Large intestine (tissue), 3 donors: ENCODE results near the gene MAML3. TPM values are rescaled to one million over a fixed set of nuclear protein-coding genes. Genes with fewer than 3 reads are reported as not detected.
A peak's percentile ranks its signal among the peaks of the same experiment; 100 is the strongest.

Experiments used
- DNase-seq, 2 donors: peaks; one replicate each; pipeline versions ENCODE4 v3.0.0 to v3.0.0-alpha.2; 2013
- H3K27ac ChIP-seq: one replicate; pipeline ENCODE4 v1.5.1; 2013; ENCODE audit warnings: low read length
- H3K27me3 ChIP-seq: 2 replicates; pipeline ENCODE4 v1.6.1; 2013; ENCODE audit warnings: low read length; ENCODE audit not compliant: control insufficient read depth, insufficient read depth
- H3K36me3 ChIP-seq: 2 replicates; pipeline ENCODE4 v1.6.1; 2013; ENCODE audit warnings: low read length; ENCODE audit not compliant: control insufficient read depth, insufficient read depth
- H3K4me1 ChIP-seq: one replicate; pipeline ENCODE4 v1.6.1; 2013; ENCODE audit warnings: low read length; ENCODE audit not compliant: control insufficient read depth, insufficient read depth
- H3K4me3 ChIP-seq: one replicate; pipeline ENCODE4 v1.5.1; 2013; ENCODE audit warnings: low read length
- H3K9me3 ChIP-seq: one replicate; pipeline ENCODE4 v1.6.1; 2013; ENCODE audit warnings: mild to moderate bottlenecking, low read depth, low read length, moderate library complexity; ENCODE audit not compliant: control insufficient read depth
- WGBS: methylation state at CpG from one replicate; pipeline ENCODE4 v1.1.5; 2013; ENCODE audit warnings: low lambda C conversion rate; ENCODE audit not compliant: insufficient coverage; 5-methylcytosine and 5-hydroxymethylcytosine counted together
- polyA plus RNA-seq: library from polyadenylated mRNA; unstranded; fragments of 120-200 nt; gene quantifications from one replicate; pipeline ENCODE4 v1.2.1, GENCODE V29; 2013

The MAML3 gene
- polyA plus RNA-seq, 1 donor: 10.6 TPM

DNA sequence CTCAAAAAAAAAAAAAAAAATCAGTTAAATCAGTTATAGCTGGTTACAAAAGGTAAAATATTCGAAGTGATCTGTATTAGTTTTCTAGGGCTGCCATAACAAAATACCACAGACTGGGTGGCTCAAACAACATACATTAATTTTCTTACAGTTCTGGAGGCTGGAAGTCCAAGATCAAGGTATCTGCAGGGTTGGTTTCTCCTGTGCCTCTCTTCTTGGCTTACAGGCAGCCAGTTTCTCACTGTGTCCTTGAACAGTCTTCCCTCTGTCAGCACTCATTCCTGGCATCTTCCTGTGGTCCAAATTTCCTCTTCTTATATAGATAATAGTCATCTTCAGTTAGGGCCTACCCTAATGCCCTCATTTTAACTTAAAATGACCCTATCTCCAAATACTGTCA, 248.5 kb downstream of the MAML3 start:
- H3K27me3 ChIP-seq: no peaks in the 10 kb centered on the region
- no peak overlapping the region for H3K27ac ChIP-seq
- DNase-seq: no peak
- H3K4me1 ChIP-seq: no peaks in the 10 kb centered on the region
- no peak overlapping the region for H3K4me3 ChIP-seq
- WGBS: no CpG with 5 or more reads among the region's 1 CpG
- H3K36me3 ChIP-seq: no peaks in the 10 kb centered on the region
- no peaks in the 10 kb centered on the region for H3K9me3 ChIP-seq

DNA sequence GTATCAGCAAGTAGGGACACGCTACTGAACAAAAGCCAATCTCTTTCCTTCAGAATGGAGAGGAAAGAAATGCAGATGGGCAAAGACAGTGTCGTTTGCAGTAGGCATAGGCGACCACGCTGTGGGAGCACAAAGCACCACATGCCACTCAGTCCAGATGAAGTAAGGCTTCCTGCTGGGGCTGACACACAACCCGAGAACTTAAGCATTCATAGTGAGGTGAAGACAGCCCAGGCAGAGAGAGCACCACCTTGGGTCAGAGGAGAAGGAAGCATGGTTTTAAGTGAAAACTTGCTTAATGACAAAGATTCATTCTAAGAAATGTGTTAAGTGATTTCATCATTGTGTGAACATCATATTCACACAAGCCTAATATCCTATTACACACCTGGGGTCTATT, 249.6 kb downstream of the MAML3 start:
- no peak overlapping the region for H3K4me3 ChIP-seq
- H3K36me3 ChIP-seq: no peaks in the 10 kb centered on the region
- no peak for DNase-seq
- no peaks in the 10 kb centered on the region for H3K9me3 ChIP-seq
- no peaks in the 10 kb centered on the region for H3K27me3 ChIP-seq
- H3K4me1 ChIP-seq: no peaks in the 10 kb centered on the region
- H3K27ac ChIP-seq: no peak overlapping the region
- WGBS: 83% methylated on average over 1 of the region's 5 CpGs

DNA sequence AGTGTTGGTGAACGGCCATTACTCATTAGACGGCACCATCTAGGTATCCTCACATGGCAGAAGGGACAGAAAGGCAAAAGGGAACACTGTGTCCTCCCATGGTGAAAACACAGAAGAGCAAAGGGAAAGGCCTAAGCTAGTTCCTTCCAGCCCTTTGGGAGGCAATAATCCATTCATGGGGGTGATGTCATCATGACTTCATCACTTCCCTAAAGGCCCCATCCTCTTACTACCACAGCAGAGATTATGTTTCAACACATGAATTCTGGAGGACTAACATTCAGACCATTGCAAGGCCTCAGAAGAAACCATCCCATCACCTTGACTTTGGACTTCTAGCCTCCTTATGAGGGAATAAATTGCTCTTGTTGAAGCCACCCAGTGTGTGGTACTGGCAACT, 250.1 kb downstream of the MAML3 start:
- Histone ChIP-seq H3K4me3 (no peak overlapping the region), H3K27ac (no peak overlapping the region), H3K9me3 (no peaks in the 10 kb centered on the region), H3K27me3 (no peaks in the 10 kb centered on the region), H3K36me3 (no peaks in the 10 kb centered on the region), H3K4me1 (no peaks in the 10 kb centered on the region)
- no CpG with 5 or more reads among the region's 2 CpGs for WGBS
- no peak for DNase-seq

DNA sequence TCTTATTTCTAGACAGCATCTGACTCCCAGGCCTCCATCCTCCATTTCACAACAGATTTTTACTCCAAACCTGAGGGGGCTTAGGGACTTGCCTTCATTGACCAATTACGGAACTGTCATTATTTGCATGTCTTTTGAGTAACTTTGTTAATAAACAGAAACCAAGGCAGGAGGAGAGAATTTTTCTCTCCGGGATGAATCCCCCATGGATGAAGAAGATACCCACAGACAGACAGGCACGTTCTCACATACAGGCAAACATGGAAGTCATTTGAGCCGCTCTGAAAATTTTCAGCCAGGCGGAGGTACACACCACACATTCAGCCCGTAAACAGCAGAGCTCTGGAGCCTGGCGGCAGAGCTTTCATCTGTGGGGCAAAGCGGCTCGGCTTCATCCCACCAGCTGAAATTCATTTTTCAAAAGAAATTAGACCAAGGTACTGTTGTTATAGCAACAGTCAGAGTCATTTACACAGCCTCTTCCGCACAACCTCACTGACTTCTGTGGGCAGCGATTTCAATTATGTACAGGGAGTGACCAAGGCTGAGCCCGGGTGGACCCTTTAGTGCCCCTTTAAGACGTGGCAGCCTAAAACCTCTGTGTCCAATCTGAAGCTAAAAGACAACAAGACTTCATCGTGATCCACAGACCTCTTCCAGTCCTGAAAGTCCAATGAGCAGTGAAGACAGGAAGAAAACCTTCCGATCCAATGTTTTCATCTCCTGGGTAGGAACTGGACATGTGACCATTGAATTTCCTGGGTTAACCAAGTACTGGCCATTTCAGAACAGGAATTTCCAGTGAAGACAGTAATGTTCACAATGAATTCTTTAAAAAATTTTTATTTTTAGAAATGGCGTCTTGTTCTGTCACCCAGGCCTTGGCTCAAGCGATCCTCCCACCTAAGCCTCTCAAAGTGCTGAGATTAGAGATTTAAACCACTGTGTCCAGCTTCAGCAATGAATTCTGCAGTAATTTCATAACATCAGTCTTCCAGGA, 251.4 kb downstream of the MAML3 start:
- Histone ChIP-seq H3K36me3 (no peaks in the 10 kb centered on the region), H3K4me3 (peak overlapping the region; percentile 23), H3K27ac (peak overlapping the region; percentile 56), H3K4me1 (no peaks in the 10 kb centered on the region), H3K27me3 (no peaks in the 10 kb centered on the region), H3K9me3 (no peaks in the 10 kb centered on the region)
- DNase-seq: peak in 1 of 2 donors; percentile 29
- no CpG with 5 or more reads among the region's 17 CpGs for WGBS

DNA sequence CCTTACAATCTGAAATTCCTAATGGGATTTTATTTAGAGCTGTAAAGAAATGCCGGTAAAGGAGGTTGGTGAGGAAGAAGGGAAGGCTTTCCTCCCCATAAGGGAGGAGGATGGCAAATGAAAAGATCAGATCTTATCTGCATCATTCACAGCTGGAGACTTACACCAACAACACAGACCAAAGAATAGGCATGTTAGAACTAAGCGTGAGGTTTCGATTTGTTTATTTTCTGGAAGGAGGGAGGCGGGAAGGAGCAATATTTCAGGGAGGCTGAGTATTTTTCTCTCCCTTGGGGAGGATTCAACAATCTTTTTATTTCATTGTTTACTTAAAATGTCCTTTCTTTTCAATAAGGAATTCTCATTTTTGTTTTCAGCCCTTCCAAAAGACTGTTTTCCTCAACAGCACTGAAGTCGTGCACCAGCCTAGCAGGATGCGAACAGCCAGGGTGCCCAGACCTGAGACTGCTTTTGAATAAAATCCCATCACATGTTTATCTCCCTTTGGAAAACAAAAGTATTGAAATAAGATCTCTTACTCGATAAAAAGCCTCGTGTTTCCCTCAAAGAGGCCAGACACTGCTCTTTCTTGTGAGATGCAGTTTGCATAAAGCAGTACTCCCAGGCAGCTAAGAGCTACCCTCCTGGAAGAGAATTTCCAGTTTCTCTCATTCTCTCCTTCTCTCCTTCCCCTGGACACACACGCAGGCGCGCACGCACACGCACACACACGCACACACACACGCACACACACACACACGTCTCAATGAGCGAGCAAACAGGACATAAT, 252.3 kb downstream of the MAML3 start:
- H3K27ac ChIP-seq: peak overlapping the region; percentile 56
- H3K4me1 ChIP-seq: no peaks in the 10 kb centered on the region
- H3K9me3 ChIP-seq: no peaks in the 10 kb centered on the region
- H3K4me3 ChIP-seq: peak overlapping the region; percentile 23
- DNase-seq: peak in 1 of 2 donors; percentile 28
- H3K27me3 ChIP-seq: no peaks in the 10 kb centered on the region
- WGBS: 80% methylated on average over 1 of the region's 17 CpGs
- no peaks in the 10 kb centered on the region for H3K36me3 ChIP-seq

DNA sequence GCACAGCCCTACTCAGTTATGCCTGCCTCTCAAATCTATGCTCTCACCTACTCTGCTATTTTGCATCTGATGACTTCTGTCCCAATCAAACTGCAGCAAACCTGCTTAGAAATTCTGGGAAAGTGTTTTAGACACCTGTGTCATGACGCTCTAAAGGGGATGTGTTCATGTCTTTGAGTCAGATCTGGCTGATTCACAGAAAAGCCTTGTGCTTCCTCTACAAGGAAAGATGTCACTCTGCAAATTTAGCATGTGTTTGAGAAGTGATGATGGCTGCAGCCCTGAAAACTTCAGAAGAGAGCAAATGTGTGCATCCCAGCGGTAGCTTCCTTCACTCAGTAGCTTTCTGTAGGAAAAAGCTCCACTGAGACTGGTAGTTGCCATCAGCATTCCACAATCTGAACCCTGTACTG, 253.0 kb downstream of the MAML3 start:
- H3K27ac ChIP-seq: no peak overlapping the region
- no CpG with 5 or more reads among the region's 2 CpGs for WGBS
- no peaks in the 10 kb centered on the region for H3K27me3 ChIP-seq
- H3K36me3 ChIP-seq: no peaks in the 10 kb centered on the region
- no peak overlapping the region for H3K4me3 ChIP-seq
- H3K4me1 ChIP-seq: no peaks in the 10 kb centered on the region
- no peaks in the 10 kb centered on the region for H3K9me3 ChIP-seq
- no peak for DNase-seq

DNA sequence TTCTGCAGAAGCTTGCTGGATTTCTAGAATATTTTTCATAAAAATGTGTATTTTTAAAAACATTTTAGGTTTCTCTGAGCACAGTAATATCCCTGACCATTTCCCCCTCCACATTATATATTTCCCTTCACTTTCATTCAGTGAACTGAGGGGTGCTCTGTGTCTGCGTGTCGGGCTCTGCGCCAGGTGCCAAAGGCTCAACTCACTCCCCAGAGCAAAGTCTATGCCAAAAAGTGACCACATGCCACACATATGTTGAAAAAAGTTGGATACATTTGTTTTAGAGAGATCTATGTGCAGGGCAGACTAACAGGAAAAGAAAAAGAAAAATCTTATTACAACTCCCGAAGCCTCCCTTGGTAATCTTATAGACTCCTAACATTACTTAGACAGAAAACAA, 254.6 kb downstream of the MAML3 start:
- no peak for DNase-seq
- WGBS: 80% methylated on average over 2 of the region's 4 CpGs
- no peaks in the 10 kb centered on the region for H3K9me3 ChIP-seq
- H3K27ac ChIP-seq: no peak overlapping the region
- no peaks in the 10 kb centered on the region for H3K4me1 ChIP-seq
- H3K4me3 ChIP-seq: no peak overlapping the region
- no peaks in the 10 kb centered on the region for H3K36me3 ChIP-seq
- H3K27me3 ChIP-seq: no peaks in the 10 kb centered on the region

DNA sequence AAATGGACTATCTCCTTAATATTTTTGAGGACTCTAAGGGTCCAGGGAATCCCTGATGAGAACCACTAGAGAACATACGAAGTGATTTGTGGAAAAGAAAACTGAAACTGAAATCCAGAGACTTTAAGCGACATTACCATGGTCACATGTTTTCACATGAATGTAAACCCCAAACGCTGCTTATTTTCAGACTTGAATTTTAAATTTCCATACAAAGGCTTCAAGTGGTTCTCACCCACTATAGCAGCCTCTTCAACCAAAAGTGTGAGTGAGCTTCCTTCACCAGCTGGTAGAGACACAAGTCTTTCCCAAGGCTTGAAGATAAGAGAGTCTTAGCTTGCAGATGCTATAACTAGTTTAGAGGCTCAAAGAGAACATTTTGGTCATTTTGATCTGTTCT, 255.7 kb downstream of the MAML3 start:
- Histone ChIP-seq H3K4me3 (no peak overlapping the region), H3K4me1 (no peaks in the 10 kb centered on the region), H3K27me3 (no peaks in the 10 kb centered on the region), H3K9me3 (no peaks in the 10 kb centered on the region), H3K27ac (no peak overlapping the region), H3K36me3 (no peaks in the 10 kb centered on the region)
- DNase-seq: no peak
- WGBS: 83% methylated on average over 1 of the region's 3 CpGs

DNA sequence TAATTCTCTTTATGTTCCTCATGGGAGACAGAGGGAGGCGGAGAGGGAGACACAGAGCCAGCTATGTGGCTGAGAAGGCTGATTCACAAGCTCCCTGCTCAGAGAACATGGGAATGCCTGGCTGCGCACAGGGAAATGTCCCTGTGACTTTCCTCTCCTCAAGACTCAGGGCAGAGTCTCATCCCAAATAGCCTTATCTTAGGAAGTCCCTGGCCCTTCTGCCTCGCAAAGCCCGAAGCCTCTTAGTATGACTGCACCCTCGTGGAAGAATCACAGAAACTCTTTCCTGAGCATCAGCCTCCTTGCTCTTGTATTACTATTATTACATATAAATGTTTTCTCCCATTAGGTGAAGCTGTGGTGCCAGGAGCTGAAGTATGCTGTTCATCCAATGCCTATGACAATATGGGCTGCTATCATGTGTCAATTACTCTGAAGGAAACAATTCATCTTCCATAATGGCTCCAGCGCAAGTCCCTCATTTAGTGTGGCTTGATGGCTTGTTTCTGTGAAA, 257.8 kb downstream of the MAML3 start:
- Histone ChIP-seq H3K9me3 (no peaks in the 10 kb centered on the region), H3K4me3 (no peak overlapping the region), H3K36me3 (no peaks in the 10 kb centered on the region), H3K27me3 (no peaks in the 10 kb centered on the region), H3K27ac (no peak overlapping the region), H3K4me1 (no peaks in the 10 kb centered on the region)
- WGBS: no CpG with 5 or more reads among the region's 6 CpGs
- DNase-seq: no peak

DNA sequence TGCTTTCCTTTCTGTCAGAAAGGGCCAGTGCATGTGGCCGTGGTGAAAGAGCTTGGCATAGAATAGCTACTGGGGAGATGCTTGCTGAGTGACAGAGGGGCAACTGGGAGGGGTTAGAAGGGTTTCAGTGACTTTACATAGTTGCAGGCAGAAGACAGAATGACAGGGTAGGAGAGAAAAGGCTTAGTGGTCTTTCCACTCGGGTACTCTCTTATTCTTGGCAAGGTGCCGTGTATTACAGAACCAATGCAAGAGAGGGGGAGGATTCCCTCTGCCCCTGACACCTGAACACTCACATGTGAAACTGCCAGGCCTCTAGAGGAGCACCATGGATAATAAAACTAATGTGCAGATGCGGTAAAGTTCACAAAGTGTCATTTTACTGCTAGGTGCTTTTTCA, 260.2 kb downstream of the MAML3 start:
- DNase-seq: no peak
- H3K4me3 ChIP-seq: no peak overlapping the region
- no peak overlapping the region for H3K27ac ChIP-seq
- peaks cover 12% of the 10 kb centered on the region for H3K36me3 ChIP-seq
- H3K27me3 ChIP-seq: no peaks in the 10 kb centered on the region
- no peaks in the 10 kb centered on the region for H3K4me1 ChIP-seq
- WGBS: no CpG with 5 or more reads among the region's 4 CpGs
- no peaks in the 10 kb centered on the region for H3K9me3 ChIP-seq
